B cell (primary cell): ENCODE results near the gene GGT5. TPM values are rescaled to one million over a fixed set of nuclear protein-coding genes. Genes with fewer than 3 reads are reported as not detected.

Experiments
- ATAC-seq: fragments of 200-7000 bp; cut with Tn5 transposase; one replicate; pipeline ENCODE4 v1.10.0; 2021; ENCODE audit warnings: low read depth, mild to moderate bottlenecking, moderate number of reproducible peaks, moderate library complexity
- CTCF ChIA-PET: fragments of 350-600 bp; sonication (Branson Sonifier 250); formaldehyde crosslinking; loops from one replicate; lab custom pipeline; 2021; ENCODE audit warnings: antibody characterized with exemption, inconsistent platforms; lab: Charles Lee
- POLR2A ChIA-PET: fragments of 350-600 bp; sonication (Branson Sonifier 250); formaldehyde crosslinking; loops from one replicate; lab custom pipeline; 2021; ENCODE audit warnings: antibody characterized with exemption; lab: Charles Lee
- DNase-seq: peaks from one replicate; pipeline ENCODE4 v3.0.0; 2013
- H2AFZ ChIP-seq: 2 replicates; pipeline ENCODE4 v1.6.1; 2012; ENCODE audit warnings: mild to moderate bottlenecking, low read depth, low read length; ENCODE audit not compliant: insufficient read depth, poor library complexity, severe bottlenecking
- H3K27ac ChIP-seq, 2 donors: 1 replicate in 1 of 2; 2 replicates in 1 of 2; pipeline ENCODE4 v1.5.1; 2012 to 2013; ENCODE audit warnings: low read length in 2 of 2, mild to moderate bottlenecking in 2 of 2, moderate library complexity in 1 of 2
- H3K27me3 ChIP-seq, 4 experiments: fragments of 200-600 bp in 1 of 4; sonication (generic) in 1 of 4; replicated peaks in 1 of 4; 1 replicate in 2 of 4; 2 replicates in 2 of 4; pipeline versions ENCODE4 v1.6.1 to v1.7.0; 2013 to 2016; ENCODE audit warnings: low read length in 3 of 4, mild to moderate bottlenecking in 2 of 4, mixed read lengths in 1 of 4, moderate library complexity in 1 of 4; ENCODE audit not compliant: insufficient read depth in 4 of 4, control insufficient read depth in 3 of 4; ENCODE audit errors: control extremely low read depth in 1 of 4
- H3K36me3 ChIP-seq, 2 experiments: replicated peaks in 1 of 2; 1 replicate in 1 of 2; 2 replicates in 1 of 2; pipeline versions ENCODE4 v1.6.1 to v1.7.1; 2013; ENCODE audit warnings: low read length in 1 of 2; ENCODE audit not compliant: insufficient read depth in 2 of 2, control insufficient read depth in 1 of 2; ENCODE audit errors: control extremely low read depth in 1 of 2, extremely low read depth in 1 of 2
- H3K4me1 ChIP-seq, 2 donors: fragments of 200-600 bp in 1 of 2; sonication (generic) in 1 of 2; 1 replicate in 1 of 2; 2 replicates in 1 of 2; pipeline versions ENCODE4 v1.5.1 to v1.6.1; 2013 to 2017; ENCODE audit warnings: low read length in 2 of 2; ENCODE audit not compliant: control insufficient read depth in 2 of 2, insufficient read depth in 2 of 2
- H3K4me2 ChIP-seq: replicated peaks from 2 replicates; pipeline ENCODE3; 2012; ENCODE audit warnings: mild to moderate bottlenecking, low read depth, low read length; ENCODE audit not compliant: poor library complexity, severe bottlenecking
- H3K4me3 ChIP-seq, 5 experiments: fragments of 200-600 bp in 1 of 5; sonication (generic) in 1 of 5; 1 replicate in 3 of 5; 2 replicates in 2 of 5; pipeline versions ENCODE4 v1.5.1 to v1.7.0; 2011 to 2016; ENCODE audit warnings: low read length in 4 of 5, mild to moderate bottlenecking in 4 of 5, low read depth in 2 of 5, control low read depth in 1 of 5, moderate library complexity in 1 of 5; ENCODE audit not compliant: insufficient read depth in 1 of 5; ENCODE audit errors: control extremely low read depth in 1 of 5, extremely low read depth in 1 of 5
- H3K79me2 ChIP-seq: fragments of 200-600 bp; sonication (generic); one replicate; pipeline ENCODE4 v1.6.0; 2016; ENCODE audit warnings: low read length; ENCODE audit not compliant: control insufficient read depth, insufficient read depth
- H3K9ac ChIP-seq: fragments of 200-600 bp; sonication (generic); 2 replicates; pipeline ENCODE4 v1.6.1; 2017; ENCODE audit warnings: mild to moderate bottlenecking, low read length, moderate library complexity
- H3K9me3 ChIP-seq, 3 donors: one replicate each; pipeline versions ENCODE4 v1.6.1 to v1.7.1; 2013; ENCODE audit warnings: low read length in 2 of 3; ENCODE audit not compliant: control insufficient read depth in 2 of 3, insufficient read depth in 1 of 3; ENCODE audit errors: control extremely low read depth in 1 of 3
- H4K20me1 ChIP-seq: 2 replicates; pipeline ENCODE4 v1.6.0; 2012; ENCODE audit warnings: mild to moderate bottlenecking, low read length; ENCODE audit not compliant: insufficient read depth, control insufficient read depth, poor library complexity, severe bottlenecking
- H3K27ac Mint-ChIP-seq: one replicate; pipeline ENCODE4 v1.8.0; 2021; ENCODE audit warnings: mixed read lengths
- H3K27me3 Mint-ChIP-seq: one replicate; pipeline ENCODE4 v1.8.0; 2021; ENCODE audit warnings: mixed read lengths
- H3K4me1 Mint-ChIP-seq: one replicate; pipeline ENCODE4 v1.8.0; 2021; ENCODE audit warnings: mixed read lengths
- H3K4me3 Mint-ChIP-seq: one replicate; pipeline ENCODE4 v1.8.0; 2021; ENCODE audit warnings: mixed read lengths
- H3K9me3 Mint-ChIP-seq: one replicate; pipeline ENCODE4 v1.8.0; 2022; ENCODE audit warnings: mixed read lengths; ENCODE audit not compliant: insufficient read depth
- EZH2 ChIP-seq: IDR thresholded peaks from 2 replicates; pipeline ENCODE4 v1.6.1; 2012; ENCODE audit warnings: borderline replicate concordance, low read depth, mild to moderate bottlenecking, moderate library complexity, low read length; ENCODE audit not compliant: insufficient read depth, poor library complexity, severe bottlenecking
- WGBS: methylation state at CpG from one replicate; pipeline ENCODE4 v1.1.5; 2013; ENCODE audit warnings: missing lambda C conversion rate; ENCODE audit not compliant: insufficient coverage; 5-methylcytosine and 5-hydroxymethylcytosine counted together
- intact Hi-C: fragments of 100-400 bp; cut with micrococcal nuclease; formaldehyde crosslinking; loops from one replicate; pipeline ENCODE4 v1.10.0; 2022
- polyA plus RNA-seq: library from polyadenylated mRNA; depleted of rRNA; stranded (reverse); fragments of >200 nt; gene quantifications from 2 replicates; pipeline ENCODE4 v1.2.3, GENCODE V29; 2012
- total RNA-seq, 2 donors: library from RNA; stranded (reverse); fragments of 120-200 nt in 1 of 2; gene quantifications; 1 replicate in 1 of 2; 2 replicates in 1 of 2; pipeline versions ENCODE4 v1.2.3 to v1.2.4, GENCODE V29; 2013 to 2022
- TF ChIP-seq, protein P1 (sequence below): fragments of 200-600 bp; IDR thresholded peaks from one replicate; pipeline ENCODE4 v1.8.0; 2022; ENCODE audit warnings: antibody characterized with exemption, mild to moderate bottlenecking

The GGT5 gene
- total and polyA plus RNA-seq, 2 donors (not counting 1 experiment from before 2014, with no cell fraction given), result not detected

DNA sequence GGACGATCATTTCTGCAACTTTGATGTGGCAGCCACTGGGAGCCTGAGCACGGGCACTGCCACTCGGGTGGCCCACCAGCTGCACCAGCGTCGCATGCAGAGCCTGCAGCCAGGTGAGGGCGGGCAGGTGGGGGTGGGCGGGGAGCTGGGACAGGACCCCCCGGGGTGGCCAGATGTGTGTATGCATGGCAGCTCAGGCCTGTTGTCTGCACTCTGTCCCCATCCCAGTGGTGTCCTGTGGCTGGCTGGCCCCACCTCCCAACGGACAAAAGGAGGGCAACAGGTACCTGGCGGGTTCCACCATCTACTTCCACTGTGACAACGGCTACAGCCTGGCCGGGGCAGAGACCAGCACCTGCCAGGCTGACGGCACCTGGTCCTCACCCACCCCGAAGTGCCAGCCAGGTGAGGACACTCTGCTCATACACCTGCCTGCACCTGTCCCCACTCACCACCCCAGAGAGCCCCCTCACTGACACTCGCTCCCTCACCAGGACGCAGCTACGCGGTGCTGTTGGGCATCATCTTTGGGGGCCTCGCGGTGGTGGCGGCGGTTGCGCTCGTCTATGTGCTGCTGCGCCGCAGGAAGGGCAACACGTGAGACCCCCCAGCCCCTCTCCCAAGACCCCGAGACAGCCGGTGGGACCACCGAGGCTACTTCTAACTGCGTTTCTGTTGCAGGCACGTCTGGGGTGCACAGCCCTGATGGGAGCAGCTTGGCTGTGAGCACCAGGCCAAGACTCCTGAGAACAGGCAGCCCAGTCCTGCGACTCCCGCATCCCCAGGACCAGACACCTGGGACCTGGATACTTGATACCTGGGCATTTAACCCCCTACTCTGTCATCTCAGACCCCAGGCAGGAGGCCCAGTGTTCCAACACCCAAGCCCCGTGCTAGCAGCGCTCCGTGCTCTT lies 56.9 kb downstream of the GGT5 start:
- TF ChIP-seq, protein P1, sequence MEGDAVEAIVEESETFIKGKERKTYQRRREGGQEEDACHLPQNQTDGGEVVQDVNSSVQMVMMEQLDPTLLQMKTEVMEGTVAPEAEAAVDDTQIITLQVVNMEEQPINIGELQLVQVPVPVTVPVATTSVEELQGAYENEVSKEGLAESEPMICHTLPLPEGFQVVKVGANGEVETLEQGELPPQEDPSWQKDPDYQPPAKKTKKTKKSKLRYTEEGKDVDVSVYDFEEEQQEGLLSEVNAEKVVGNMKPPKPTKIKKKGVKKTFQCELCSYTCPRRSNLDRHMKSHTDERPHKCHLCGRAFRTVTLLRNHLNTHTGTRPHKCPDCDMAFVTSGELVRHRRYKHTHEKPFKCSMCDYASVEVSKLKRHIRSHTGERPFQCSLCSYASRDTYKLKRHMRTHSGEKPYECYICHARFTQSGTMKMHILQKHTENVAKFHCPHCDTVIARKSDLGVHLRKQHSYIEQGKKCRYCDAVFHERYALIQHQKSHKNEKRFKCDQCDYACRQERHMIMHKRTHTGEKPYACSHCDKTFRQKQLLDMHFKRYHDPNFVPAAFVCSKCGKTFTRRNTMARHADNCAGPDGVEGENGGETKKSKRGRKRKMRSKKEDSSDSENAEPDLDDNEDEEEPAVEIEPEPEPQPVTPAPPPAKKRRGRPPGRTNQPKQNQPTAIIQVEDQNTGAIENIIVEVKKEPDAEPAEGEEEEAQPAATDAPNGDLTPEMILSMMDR, result no peak
- TF ChIP-seq EZH2, result no peak
- Histone ChIP-seq H3K9ac (no peak overlapping the region), H3K79me2 (no peaks in the 10 kb centered on the region), H3K27me3 (no peaks in the 10 kb centered on the region), H3K4me3 (no peak overlapping the region), H2AFZ (no peak overlapping the region), H3K9me3 (no peaks in the 10 kb centered on the region), H3K4me2 (no peak overlapping the region), H4K20me1 (no peaks in the 10 kb centered on the region), H3K4me1 (peaks cover 4 to 16% of the 10 kb centered on the region in 2 donors), H3K27ac (no peak overlapping the region), H3K36me3 (no peaks in the 10 kb centered on the region)
- DNase-seq (no peak), ATAC-seq (no peak)
- ChIA-PET POLR2A (no interaction called here), CTCF (no interaction called here)
- intact Hi-C loops, result loop anchor here (10.0 kb wide), 1 partner anchor 57 kb away; the partner anchor contains the start of gene GGT5
- Mint-ChIP-seq H3K4me3 (no peak overlapping the region), H3K27ac (no peak overlapping the region), H3K9me3 (no peaks in the 10 kb centered on the region), H3K27me3 (no peaks in the 10 kb centered on the region), H3K4me1 (peaks cover 6% of the 10 kb centered on the region)
- 94% methylated on average over 37 of the region's 37 CpGs for WGBS
